DOHH2 (cell line): ENCODE measurements around the gene PLK3.
A peak's percentile ranks its signal among the peaks of the same experiment; 100 is the strongest.

Experiments used
- H3F3A ChIP-seq: fragments of 200-600 bp; sonication (generic), shearing (Covaris generic); 2 replicates; pipeline ENCODE4 v1.6.0; 2016; ENCODE audit warnings: antibody characterized with exemption, mild to moderate bottlenecking; ENCODE audit not compliant: control insufficient read depth, insufficient read depth
- H3K27ac ChIP-seq: fragments of 200-600 bp; sonication (generic); 2 replicates; pipeline ENCODE4 v1.5.1; 2014; ENCODE audit warnings: low read depth, mild to moderate bottlenecking, low read length, moderate library complexity
- H3K27me3 ChIP-seq: fragments of 200-600 bp; sonication (generic); 2 replicates; pipeline ENCODE4 v1.6.1; 2014; ENCODE audit warnings: mild to moderate bottlenecking, low read length, mixed read lengths; ENCODE audit not compliant: control insufficient read depth
- H3K36me3 ChIP-seq: fragments of 200-600 bp; sonication (generic); 2 replicates; pipeline ENCODE4 v1.6.1; 2014; ENCODE audit warnings: mild to moderate bottlenecking, low read length, moderate library complexity, mixed read lengths; ENCODE audit not compliant: control insufficient read depth
- H3K4me1 ChIP-seq: fragments of 200-600 bp; sonication (generic); 2 replicates; pipeline ENCODE4 v1.6.1; 2014; ENCODE audit warnings: mild to moderate bottlenecking, low read length, mixed read lengths; ENCODE audit not compliant: control insufficient read depth
- H3K4me2 ChIP-seq: fragments of 200-600 bp; sonication (generic); 2 replicates; pipeline ENCODE4 v1.6.0; 2014; ENCODE audit warnings: mild to moderate bottlenecking, low read length, moderate library complexity
- H3K4me3 ChIP-seq: fragments of 200-600 bp; sonication (generic); 2 replicates; pipeline ENCODE4 v1.5.1; 2014; ENCODE audit warnings: mild to moderate bottlenecking, low read length, mixed read lengths
- H3K79me2 ChIP-seq: fragments of 200-600 bp; sonication (generic); 2 replicates; pipeline ENCODE4 v1.6.1; 2014; ENCODE audit warnings: mild to moderate bottlenecking, low read length, mixed read lengths; ENCODE audit not compliant: control insufficient read depth
- H3K9me2 ChIP-seq: fragments of 200-600 bp; sonication (generic); replicated peaks from 2 replicates; pipeline ENCODE4 v1.6.1; 2014; ENCODE audit warnings: mild to moderate bottlenecking, low read length, mixed read lengths; ENCODE audit not compliant: control insufficient read depth
- H3K9me3 ChIP-seq: fragments of 200-600 bp; sonication (generic); 2 replicates; pipeline ENCODE4 v1.6.1; 2014; ENCODE audit warnings: antibody characterized with exemption, low read length, mixed read lengths; ENCODE audit not compliant: control insufficient read depth, insufficient read depth
- H4K20me1 ChIP-seq: fragments of 200-600 bp; sonication (generic); 2 replicates; pipeline ENCODE4 v1.6.0; 2014; ENCODE audit warnings: low read depth, mild to moderate bottlenecking, antibody characterized with exemption, low read length, moderate library complexity; ENCODE audit not compliant: control insufficient read depth, insufficient read depth
- EZH2phosphoT487 ChIP-seq: fragments of 200-600 bp; sonication (generic); IDR thresholded peaks from 2 replicates; pipeline ENCODE4 v1.6.1; 2017; ENCODE audit warnings: borderline replicate concordance, mild to moderate bottlenecking, antibody characterized with exemption, low read length, moderate library complexity, mixed read lengths
- TF ChIP-seq, protein P1 (sequence below): fragments of 200-600 bp; sonication (generic); IDR thresholded peaks from one replicate; pipeline ENCODE4 v1.5.1; 2014; ENCODE audit warnings: antibody characterized with exemption, mild to moderate bottlenecking, low read depth, low read length; ENCODE audit not compliant: poor library complexity, severe bottlenecking

Gene PLK3

DNA sequence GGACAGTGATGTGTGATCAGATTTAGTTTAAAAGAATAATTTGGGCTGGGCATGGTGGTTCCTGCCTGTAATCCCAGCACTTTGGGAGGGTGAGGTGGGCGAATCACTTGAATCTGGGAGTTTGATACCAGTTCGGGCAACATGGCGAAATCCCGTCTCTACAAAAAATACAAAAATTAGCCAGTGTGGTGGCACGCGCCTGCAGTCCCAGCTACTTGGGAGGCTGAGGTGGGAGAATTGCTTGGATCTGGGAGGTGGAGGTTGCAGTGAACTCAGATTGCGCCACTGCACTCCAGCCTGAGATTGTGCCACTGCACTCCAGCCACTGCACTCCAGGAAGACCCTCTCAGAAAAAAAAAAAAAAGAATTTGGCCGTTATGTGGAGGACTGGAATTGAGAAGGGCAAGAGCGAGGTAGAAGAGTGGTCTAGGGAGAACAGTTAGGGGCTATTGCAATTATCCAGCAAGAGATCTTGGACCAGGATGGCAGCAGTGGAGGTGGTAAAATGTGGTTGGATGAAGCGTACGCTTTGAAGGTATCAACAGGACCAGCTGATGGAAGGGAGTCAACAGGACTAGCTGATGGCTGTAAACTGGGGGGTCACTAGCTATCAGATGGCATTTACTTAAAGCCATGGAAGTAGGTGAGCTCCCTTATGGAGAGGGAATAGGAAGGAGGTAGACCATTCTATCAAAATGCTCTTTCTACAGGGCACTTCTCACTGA lies 17.8 kb downstream of the PLK3 start:
- H3K4me3 ChIP-seq: no peak overlapping the region
- TF ChIP-seq, protein P1, sequence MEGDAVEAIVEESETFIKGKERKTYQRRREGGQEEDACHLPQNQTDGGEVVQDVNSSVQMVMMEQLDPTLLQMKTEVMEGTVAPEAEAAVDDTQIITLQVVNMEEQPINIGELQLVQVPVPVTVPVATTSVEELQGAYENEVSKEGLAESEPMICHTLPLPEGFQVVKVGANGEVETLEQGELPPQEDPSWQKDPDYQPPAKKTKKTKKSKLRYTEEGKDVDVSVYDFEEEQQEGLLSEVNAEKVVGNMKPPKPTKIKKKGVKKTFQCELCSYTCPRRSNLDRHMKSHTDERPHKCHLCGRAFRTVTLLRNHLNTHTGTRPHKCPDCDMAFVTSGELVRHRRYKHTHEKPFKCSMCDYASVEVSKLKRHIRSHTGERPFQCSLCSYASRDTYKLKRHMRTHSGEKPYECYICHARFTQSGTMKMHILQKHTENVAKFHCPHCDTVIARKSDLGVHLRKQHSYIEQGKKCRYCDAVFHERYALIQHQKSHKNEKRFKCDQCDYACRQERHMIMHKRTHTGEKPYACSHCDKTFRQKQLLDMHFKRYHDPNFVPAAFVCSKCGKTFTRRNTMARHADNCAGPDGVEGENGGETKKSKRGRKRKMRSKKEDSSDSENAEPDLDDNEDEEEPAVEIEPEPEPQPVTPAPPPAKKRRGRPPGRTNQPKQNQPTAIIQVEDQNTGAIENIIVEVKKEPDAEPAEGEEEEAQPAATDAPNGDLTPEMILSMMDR: no peak
- TF ChIP-seq EZH2phosphoT487: no peak
- no peaks in the 10 kb centered on the region for H3K9me2 ChIP-seq
- peaks cover 13% of the 10 kb centered on the region for H3F3A ChIP-seq
- H3K9me3 ChIP-seq: no peaks in the 10 kb centered on the region
- no peaks in the 10 kb centered on the region for H3K36me3 ChIP-seq
- H3K4me1 ChIP-seq: peaks cover 47% of the 10 kb centered on the region
- H4K20me1 ChIP-seq: no peaks in the 10 kb centered on the region
- no peak overlapping the region for H3K4me2 ChIP-seq
- no peaks in the 10 kb centered on the region for H3K27me3 ChIP-seq
- no peaks in the 10 kb centered on the region for H3K79me2 ChIP-seq
- no peak overlapping the region for H3K27ac ChIP-seq

DNA sequence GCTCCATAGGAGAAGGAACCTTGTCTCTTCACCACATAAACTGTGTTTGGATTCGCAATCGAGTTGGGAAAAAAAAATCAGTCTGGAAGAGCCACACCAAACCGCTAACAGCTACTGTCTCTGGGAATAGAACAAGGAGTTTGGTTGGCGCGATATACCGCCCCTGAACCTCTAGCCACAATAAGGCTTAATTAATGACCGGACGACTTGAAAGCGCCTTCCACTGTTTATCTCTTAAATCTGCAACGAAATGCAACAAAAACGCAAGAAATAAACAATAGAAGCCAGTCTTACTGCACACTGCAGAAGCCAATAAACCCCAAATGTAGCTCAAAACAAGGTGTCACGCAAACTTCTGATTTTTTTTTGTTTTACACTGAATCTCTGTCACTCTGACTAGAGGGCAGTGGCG lies 19.0 kb downstream of the PLK3 start:
- peak overlapping the region; percentile 87 for H3K27ac ChIP-seq
- H3K4me2 ChIP-seq: peak overlapping the region; percentile 92
- no peaks in the 10 kb centered on the region for H3K27me3 ChIP-seq
- no peaks in the 10 kb centered on the region for H4K20me1 ChIP-seq
- H3K36me3 ChIP-seq: no peaks in the 10 kb centered on the region
- no peaks in the 10 kb centered on the region for H3K79me2 ChIP-seq
- peaks cover 35% of the 10 kb centered on the region for H3K4me1 ChIP-seq
- H3K4me3 ChIP-seq: peak overlapping the region; percentile 76
- TF ChIP-seq, protein P1: peak; percentile 31
- no peak for TF ChIP-seq EZH2phosphoT487
- peaks cover 13% of the 10 kb centered on the region for H3F3A ChIP-seq
- H3K9me2 ChIP-seq: no peaks in the 10 kb centered on the region
- no peaks in the 10 kb centered on the region for H3K9me3 ChIP-seq

DNA sequence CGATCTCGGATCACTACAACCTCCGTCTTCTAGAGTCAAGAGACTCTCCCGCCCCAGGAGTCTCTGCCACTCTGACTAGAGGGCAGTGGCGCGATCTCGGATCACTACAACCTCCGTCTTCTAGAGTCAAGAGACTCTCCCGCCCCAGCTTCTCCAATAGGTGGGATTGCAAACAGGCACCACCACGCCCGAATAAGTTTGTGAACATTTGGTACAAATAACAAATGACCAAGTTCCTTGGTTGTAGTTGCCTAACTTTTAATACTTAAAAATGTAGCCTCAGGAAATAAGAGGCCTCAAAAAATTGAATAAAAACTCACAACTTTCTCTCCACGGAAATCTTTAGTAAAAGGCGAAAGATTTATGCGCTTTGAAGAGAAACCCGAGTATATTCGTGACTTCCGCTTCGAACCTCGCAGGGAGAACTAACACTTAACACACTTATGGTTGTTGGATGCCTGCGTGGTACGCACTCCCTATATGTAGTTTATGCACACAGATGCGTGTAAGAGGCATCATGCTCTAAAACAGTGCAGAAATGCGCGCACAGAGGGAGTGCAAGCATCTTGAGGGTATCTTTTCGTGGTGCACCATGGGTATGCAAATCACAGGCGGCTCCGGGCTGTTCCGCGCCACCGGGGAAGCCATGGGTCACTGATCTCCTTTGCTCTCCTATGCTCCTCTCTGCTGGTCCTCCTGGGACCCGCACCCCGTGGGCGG lies 19.6 kb downstream of the PLK3 start:
- no peak for TF ChIP-seq EZH2phosphoT487
- TF ChIP-seq, protein P1: no peak

More for the DNA sequence above, 19.6 kb downstream of the PLK3 start:
- Histone ChIP-seq H4K20me1 (no peaks in the 10 kb centered on the region), H3K27ac (peak overlapping the region; percentile 87), H3K36me3 (no peaks in the 10 kb centered on the region), H3K4me2 (peak overlapping the region; percentile 92), H3K4me1 (peaks cover 30% of the 10 kb centered on the region), H3F3A (peaks cover 13% of the 10 kb centered on the region), H3K9me3 (no peaks in the 10 kb centered on the region), H3K27me3 (no peaks in the 10 kb centered on the region), H3K4me3 (peak overlapping the region; percentile 76), H3K79me2 (no peaks in the 10 kb centered on the region), H3K9me2 (no peaks in the 10 kb centered on the region)
